Epithelial cell of esophagus (primary cell): ENCODE data around the gene PLXNC1.

Source experiments
- DNase-seq: peaks from one replicate; pipeline ENCODE4 v3.0.0; 2010; ENCODE audit warnings: low read depth
- H3K4me3 ChIP-seq: 2 replicates; pipeline ENCODE4 v1.5.1; 2011; ENCODE audit warnings: mild to moderate bottlenecking, low read length, control low read depth
- CTCF ChIP-seq: IDR thresholded peaks from 2 replicates; pipeline ENCODE4 v1.5.1; 2011; ENCODE audit warnings: low read depth, mild to moderate bottlenecking, low read length, control low read depth, inconsistent platforms; ENCODE audit not compliant: insufficient read depth; ENCODE audit errors: missing control alignments

Gene PLXNC1

GRCh38 chr12:94165670-94166364 lies 17.4 kb downstream of the PLXNC1 start:
- DNase-seq, result no peak
- no peak overlapping the region for H3K4me3 ChIP-seq
- no peak for TF ChIP-seq CTCF

GRCh38 chr12:94167071-94167755 lies 18.8 kb downstream of the PLXNC1 start:
- H3K4me3 ChIP-seq, result no peak overlapping the region
- DNase-seq, result no peak
- no peak for TF ChIP-seq CTCF

- no peak for DNase-seq
- TF ChIP-seq CTCF, result no peak
- H3K4me3 ChIP-seq, result no peak overlapping the region
Measured at GRCh38 chr12:94167756-94168416, 19.5 kb downstream of the PLXNC1 start.

GRCh38 chr12:94169495-94169894 lies 21.1 kb downstream of the PLXNC1 start:
- no peak overlapping the region for H3K4me3 ChIP-seq
- no peak for DNase-seq
- no peak for TF ChIP-seq CTCF

- TF ChIP-seq CTCF, result no peak
- no peak for DNase-seq
- H3K4me3 ChIP-seq, result no peak overlapping the region
Measured at GRCh38 chr12:94169966-94170689, 21.8 kb downstream of the PLXNC1 start.

- no peak for TF ChIP-seq CTCF
- H3K4me3 ChIP-seq, result no peak overlapping the region
- no peak for DNase-seq
Measured at GRCh38 chr12:94170690-94171594, 22.6 kb downstream of the PLXNC1 start.
